Measurements from ENCODE around the gene ELK3. TPM values are rescaled to one million over a fixed set of nuclear protein-coding genes. Genes with fewer than 3 reads are reported as not detected.

ELK3 gene
- total and polyA plus RNA-seq, 8 donors = 2.9 to 12.9 (median 6.1) TPM

DNA sequence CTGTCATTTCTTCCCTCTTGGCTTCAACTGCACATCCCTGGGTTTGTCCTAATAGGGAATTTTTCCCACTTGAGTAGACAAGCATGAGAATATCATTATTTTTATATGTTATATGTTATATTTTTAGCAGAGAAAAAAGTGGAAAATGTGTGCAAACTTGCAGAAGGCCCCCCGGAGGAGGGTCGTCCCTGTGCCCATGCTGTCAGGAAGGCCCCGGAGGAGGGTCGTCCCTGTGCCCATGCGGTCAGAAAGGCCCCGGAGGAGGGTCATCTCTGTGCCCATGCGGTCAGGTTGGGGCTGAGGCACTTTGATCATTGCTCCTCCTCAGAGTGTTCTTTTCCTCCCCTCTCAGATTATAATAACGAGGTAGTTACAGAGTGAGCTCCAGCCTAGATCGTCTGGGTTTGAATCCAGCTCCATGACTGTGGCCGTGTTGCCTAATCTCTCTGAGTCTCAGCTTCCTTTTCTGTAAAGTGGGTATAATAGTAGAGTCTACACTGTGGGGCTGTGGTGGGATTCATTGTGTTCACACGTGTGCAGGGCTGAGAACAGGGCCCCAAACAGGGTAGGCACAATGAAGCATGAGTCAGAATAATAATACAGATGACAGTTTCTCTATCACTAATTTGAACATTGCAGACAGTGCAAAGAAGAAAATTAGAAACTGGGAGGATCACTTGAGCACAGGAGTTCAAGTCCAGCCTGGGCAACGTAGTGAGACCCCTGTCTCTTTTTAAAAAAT, 33.4 kb downstream of the ELK3 start:
- H3K27ac ChIP-seq = no peak overlapping the region

DNA sequence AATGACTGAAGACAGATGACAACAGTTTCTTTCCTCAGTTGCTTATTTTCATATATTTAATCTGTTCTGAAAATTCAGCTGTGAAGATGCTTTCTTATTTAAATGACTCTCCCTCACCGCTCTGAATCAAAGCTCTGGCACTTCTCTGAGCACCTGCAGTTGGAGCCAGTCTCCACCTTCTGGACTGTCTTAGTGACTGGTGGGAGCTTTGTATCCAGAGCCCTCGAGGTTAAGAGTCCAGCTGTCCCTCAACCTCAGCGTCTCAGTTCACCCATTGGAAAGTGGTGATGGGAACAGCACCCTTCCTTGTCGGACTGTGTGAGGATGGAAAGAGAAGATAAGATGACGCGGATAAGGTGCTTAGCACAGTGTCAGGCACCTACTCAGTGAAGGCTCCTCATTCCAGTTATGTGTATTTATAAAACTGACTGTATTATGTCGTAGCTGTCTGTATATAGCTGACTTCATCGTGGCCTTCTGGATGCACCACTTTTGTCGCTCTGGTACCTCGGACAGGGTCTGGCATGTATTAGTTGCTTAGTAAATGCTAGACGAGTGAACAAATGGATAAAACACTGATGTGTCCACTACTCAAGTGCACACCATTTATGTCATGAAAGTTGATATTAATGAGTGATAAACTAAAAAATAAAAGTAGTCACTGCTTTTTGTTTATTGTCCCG, 34.5 kb downstream of the ELK3 start:
- 85 to 87% methylated on average over 12 of the region's 12 CpGs for whole genome bisulfite sequencing, 2 donors
- no peak overlapping the region for H3K27ac ChIP-seq
- TF ChIP-seq, protein P1, sequence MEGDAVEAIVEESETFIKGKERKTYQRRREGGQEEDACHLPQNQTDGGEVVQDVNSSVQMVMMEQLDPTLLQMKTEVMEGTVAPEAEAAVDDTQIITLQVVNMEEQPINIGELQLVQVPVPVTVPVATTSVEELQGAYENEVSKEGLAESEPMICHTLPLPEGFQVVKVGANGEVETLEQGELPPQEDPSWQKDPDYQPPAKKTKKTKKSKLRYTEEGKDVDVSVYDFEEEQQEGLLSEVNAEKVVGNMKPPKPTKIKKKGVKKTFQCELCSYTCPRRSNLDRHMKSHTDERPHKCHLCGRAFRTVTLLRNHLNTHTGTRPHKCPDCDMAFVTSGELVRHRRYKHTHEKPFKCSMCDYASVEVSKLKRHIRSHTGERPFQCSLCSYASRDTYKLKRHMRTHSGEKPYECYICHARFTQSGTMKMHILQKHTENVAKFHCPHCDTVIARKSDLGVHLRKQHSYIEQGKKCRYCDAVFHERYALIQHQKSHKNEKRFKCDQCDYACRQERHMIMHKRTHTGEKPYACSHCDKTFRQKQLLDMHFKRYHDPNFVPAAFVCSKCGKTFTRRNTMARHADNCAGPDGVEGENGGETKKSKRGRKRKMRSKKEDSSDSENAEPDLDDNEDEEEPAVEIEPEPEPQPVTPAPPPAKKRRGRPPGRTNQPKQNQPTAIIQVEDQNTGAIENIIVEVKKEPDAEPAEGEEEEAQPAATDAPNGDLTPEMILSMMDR (IDR thresholded peaks at IDR 0.05) = no peak

More for the DNA sequence above, 33.4 kb downstream of the ELK3 start:
- ATAC-seq (no peak), DNase-seq (no peak), FAIRE-seq (no peak)
- peaks cover 0 to 6% (median 0%) of the 10 kb centered on the region in 3 donors for H3K4me1 ChIP-seq
- TF ChIP-seq, protein P1 (IDR thresholded peaks at IDR 0.05) = no peak
- H3K4me3 ChIP-seq = no peak overlapping the region
- no peaks in the 10 kb centered on the region for H3K9me3 ChIP-seq
- no peaks in the 10 kb centered on the region for H3K36me3 ChIP-seq
- no peaks in the 10 kb centered on the region for H3K27me3 ChIP-seq
- intact Hi-C loops (cut with DNase I) = no loop called here
- WGBS, 2 donors = 81 to 87% methylated on average over 12 of the region's 12 CpGs

DNA sequence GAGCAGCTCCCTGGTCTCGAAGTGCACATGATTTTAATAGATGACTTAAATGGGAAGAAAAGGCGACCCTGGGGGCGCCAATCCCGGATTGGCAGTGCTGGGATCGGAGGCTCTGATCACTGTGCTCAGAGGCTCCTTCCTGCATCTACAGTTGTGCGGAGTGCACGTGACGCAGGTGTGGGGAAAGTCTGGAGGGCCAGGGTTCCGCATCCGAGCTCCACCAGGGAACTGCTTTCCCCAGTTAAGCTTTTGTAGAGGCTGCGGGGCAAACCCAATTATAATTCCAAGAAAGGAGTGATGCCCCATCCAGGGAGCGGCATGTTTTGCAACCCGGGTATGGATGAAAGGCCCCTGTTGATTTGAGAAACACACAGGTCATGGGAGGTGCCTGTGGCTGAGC, 36.5 kb downstream of the ELK3 start:
- no peak overlapping the region for H3K27ac ChIP-seq
- no peak overlapping the region for H3K4me3 ChIP-seq
- WGBS, 2 donors = 91 to 92% methylated on average over 13 of the region's 13 CpGs
- no peaks in the 10 kb centered on the region for H3K4me1 ChIP-seq
- ATAC-seq (no peak), DNase-seq (no peak), FAIRE-seq (no peak)
- no peaks in the 10 kb centered on the region for H3K36me3 ChIP-seq
- TF ChIP-seq, protein P1 (IDR thresholded peaks at IDR 0.05) = no peak
- intact Hi-C loops (cut with DNase I) = no loop called here
- H3K9me3 ChIP-seq = no peaks in the 10 kb centered on the region
- H3K27me3 ChIP-seq = no peaks in the 10 kb centered on the region

More for the DNA sequence above, 34.5 kb downstream of the ELK3 start:
- FAIRE-seq (no peak), ATAC-seq (no peak), DNase-seq (no peak)
- H3K4me1 ChIP-seq = peaks cover 0 to 6% (median 0%) of the 10 kb centered on the region in 3 donors
- H3K4me3 ChIP-seq = no peak overlapping the region
- no peaks in the 10 kb centered on the region for H3K9me3 ChIP-seq
- intact Hi-C loops (cut with DNase I) = no loop called here
- H3K36me3 ChIP-seq = no peaks in the 10 kb centered on the region
- H3K27me3 ChIP-seq = no peaks in the 10 kb centered on the region

DNA sequence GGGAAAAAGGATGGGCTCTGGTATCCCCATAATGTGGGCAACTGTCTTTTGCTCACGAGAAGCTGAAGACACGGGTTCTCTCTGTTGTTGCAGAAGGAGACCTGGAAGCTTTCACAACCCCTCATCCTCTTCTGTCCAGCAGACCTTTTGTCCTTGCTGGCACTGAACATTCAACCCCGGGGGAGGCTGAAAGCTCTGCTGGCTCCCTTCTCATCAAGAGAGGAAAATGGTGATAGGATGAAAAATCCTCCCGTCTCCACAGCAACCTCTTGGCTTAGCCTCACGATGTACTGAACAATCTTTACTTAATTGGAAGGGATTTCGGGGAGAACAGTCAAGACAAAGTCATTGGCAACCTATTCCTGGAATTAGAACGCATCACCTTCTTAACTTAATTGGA, 39.0 kb downstream of the ELK3 start:
- Histone ChIP-seq H3K9me3 (no peaks in the 10 kb centered on the region), H3K4me1 (no peaks in the 10 kb centered on the region), H3K4me3 (no peak overlapping the region), H3K36me3 (no peaks in the 10 kb centered on the region), H3K27ac (no peak overlapping the region), H3K27me3 (no peaks in the 10 kb centered on the region)
- intact Hi-C loops (cut with DNase I) = no loop called here
- no peak for FAIRE-seq
- peak in 1 of 4 donors; percentile 26 for ATAC-seq
- WGBS, 2 donors = 86 to 92% methylated on average over 7 of the region's 7 CpGs
- TF ChIP-seq, protein P1 (IDR thresholded peaks at IDR 0.05) = no peak
- no peak for DNase-seq

Data from pancreas (tissue), 10 donors.